MCF 10A (cell line): ENCODE results near the gene TRMT1L. TPM values are rescaled to one million over a fixed set of nuclear protein-coding genes. Genes with fewer than 3 reads are reported as not detected.

ENCODE experiments used
- BruUV-seq: library from RNA; stranded (reverse); fragments of 400-500 nt; replicated peaks from 2 replicates; lab custom pipeline; 2021; lab: Mats Ljungman, UMichigan
- CTCF ChIA-PET: fragments of 300-600 bp; sonication (Branson Sonifier 250); formaldehyde crosslinking; extraction: SDS; loops from one replicate; lab custom pipeline; 2021; ENCODE audit warnings: antibody characterized with exemption, inconsistent platforms; lab: Yijun Ruan, JAX
- POLR2A ChIA-PET: fragments of 300-600, 350-650 bp; sonication (Branson Sonifier 250); formaldehyde crosslinking; extraction: SDS; loops from one replicate; lab custom pipeline; 2020; ENCODE audit warnings: antibody characterized with exemption, inconsistent platforms; lab: Yijun Ruan, JAX
- DNase-seq: peaks from one replicate; pipeline ENCODE4 v3.0.0-alpha.2; 2018; ENCODE audit not compliant: unreplicated experiment
- H3K27ac Mint-ChIP-seq: one replicate; pipeline ENCODE4 v1.8.0; 2022; ENCODE audit warnings: mild to moderate bottlenecking, low read depth, mixed read lengths; ENCODE audit not compliant: unreplicated experiment
- H3K27me3 Mint-ChIP-seq: one replicate; pipeline ENCODE4 v1.8.0; 2022; ENCODE audit warnings: mixed read lengths; ENCODE audit not compliant: insufficient read depth, unreplicated experiment
- H3K36me3 Mint-ChIP-seq: one replicate; pipeline ENCODE4 v1.8.0; 2022; ENCODE audit warnings: mild to moderate bottlenecking, moderate library complexity, mixed read lengths; ENCODE audit not compliant: insufficient read depth, unreplicated experiment
- H3K4me1 Mint-ChIP-seq: one replicate; pipeline ENCODE4 v1.8.0; 2022; ENCODE audit warnings: mixed read lengths; ENCODE audit not compliant: insufficient read depth, unreplicated experiment
- H3K4me3 Mint-ChIP-seq: one replicate; pipeline ENCODE4 v1.8.0; 2022; ENCODE audit warnings: mild to moderate bottlenecking, moderate library complexity, mixed read lengths; ENCODE audit not compliant: unreplicated experiment
- H3K9me3 Mint-ChIP-seq: one replicate; pipeline ENCODE4 v1.8.0; 2022; ENCODE audit warnings: mixed read lengths; ENCODE audit not compliant: unreplicated experiment
- CTCF ChIP-seq: fragments of 200-600 bp; IDR thresholded peaks from one replicate; pipeline ENCODE4 v1.8.0; 2022; ENCODE audit warnings: antibody characterized with exemption, mild to moderate bottlenecking; ENCODE audit not compliant: unreplicated experiment
- intact Hi-C: fragments of 100-400 bp; cut with micrococcal nuclease; formaldehyde crosslinking; loops from 2 replicates; pipeline ENCODE4 v1.14.1; 2022
- total RNA-seq: library from RNA; stranded (reverse); gene quantifications from 2 replicates; pipeline ENCODE4 v1.2.3, GENCODE V29; 2022

Gene TRMT1L
- total RNA-seq, 1 experiment from 2014 or later: 23.4 TPM

- CTCF ChIA-PET: interaction anchor here (1.6 kb wide), 2 partner anchors 9 to 269 kb away, joined by 3 to 7 read pairs; no protein-coding TSS in a partner anchor
These were observed 81.3 kb downstream of the TRMT1L start for GRCh38 chr1:185075476-185075875.

DNA sequence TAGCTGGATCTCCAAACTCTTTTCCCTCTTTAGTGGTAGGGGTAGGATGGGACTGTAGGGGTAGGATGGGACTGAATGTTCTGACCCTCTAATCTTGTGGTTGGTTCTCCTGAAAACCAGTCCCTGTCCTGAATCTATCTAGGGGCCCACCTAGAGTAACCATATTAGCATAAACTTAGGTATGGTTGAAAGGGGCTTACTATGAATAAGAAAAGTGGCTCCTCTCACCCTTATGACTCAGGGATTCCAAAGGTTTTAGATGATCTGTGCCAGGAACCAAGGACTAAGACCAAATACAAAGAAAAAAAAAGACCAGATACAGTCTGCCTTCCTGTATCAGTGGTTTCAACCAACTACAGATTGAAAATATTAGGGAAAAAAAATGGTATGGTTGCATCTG is 82.4 kb downstream of the TRMT1L start:
- H3K9me3 Mint-ChIP-seq: no peaks in the 10 kb centered on the region
- H3K36me3 Mint-ChIP-seq: peaks cover 5% of the 10 kb centered on the region
- DNase-seq: no peak
- no peak overlapping the region for H3K4me3 Mint-ChIP-seq
- H3K27ac Mint-ChIP-seq: no peak overlapping the region
- CTCF ChIA-PET: interaction anchor here (1.6 kb wide), 1 partner anchor 8 kb away, joined by 7 read pairs; no protein-coding TSS in a partner anchor
- no TSS peak for BruUV-seq
- intact Hi-C loops: no loop called here
- no peaks in the 10 kb centered on the region for H3K27me3 Mint-ChIP-seq
- no peak for TF ChIP-seq CTCF
- no peaks in the 10 kb centered on the region for H3K4me1 Mint-ChIP-seq
- POLR2A ChIA-PET: interaction anchor here (1.4 to 1.5 kb wide), 3 partner anchors 15 to 27 kb away, joined by 3 to 5 read pairs (median 4); no protein-coding TSS in a partner anchor

More at GRCh38 chr1:185075476-185075875, 81.3 kb downstream of the TRMT1L start:
- no TSS peak for BruUV-seq
- POLR2A ChIA-PET: interaction anchor here (0.6 to 1.4 kb wide), 3 partner anchors 14 to 1025 kb away, joined by 3 read pairs; no protein-coding TSS in a partner anchor
- intact Hi-C loops: no loop called here
- peaks cover 5% of the 10 kb centered on the region for H3K36me3 Mint-ChIP-seq
- H3K4me3 Mint-ChIP-seq: no peak overlapping the region
- no peak for TF ChIP-seq CTCF
- H3K27ac Mint-ChIP-seq: no peak overlapping the region
- no peaks in the 10 kb centered on the region for H3K27me3 Mint-ChIP-seq
- H3K9me3 Mint-ChIP-seq: no peaks in the 10 kb centered on the region
- H3K4me1 Mint-ChIP-seq: no peaks in the 10 kb centered on the region
- no peak for DNase-seq

DNA sequence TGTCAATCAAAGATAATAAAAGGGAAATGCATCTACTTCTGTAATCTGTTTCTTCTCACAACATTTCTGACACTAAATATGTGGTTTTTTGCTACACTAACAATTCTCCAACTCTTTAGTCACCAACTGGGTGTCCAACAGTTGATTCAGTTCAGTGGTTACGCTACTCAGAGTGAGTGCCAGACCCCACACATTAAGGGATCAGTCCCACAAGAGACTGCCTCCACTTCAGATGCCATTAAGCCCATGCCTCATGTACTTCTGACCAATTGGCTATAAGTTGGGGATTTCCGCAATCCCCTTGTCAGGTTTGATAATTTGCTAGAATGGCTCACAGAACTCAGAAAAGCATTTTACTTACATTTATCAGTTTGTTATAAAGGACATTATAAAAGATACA is 83.0 kb downstream of the TRMT1L start:
- H3K27ac Mint-ChIP-seq: no peak overlapping the region
- no peak overlapping the region for H3K4me3 Mint-ChIP-seq
- no TSS peak for BruUV-seq
- CTCF ChIA-PET: no interaction called here
- TF ChIP-seq CTCF: no peak
- POLR2A ChIA-PET: interaction anchor here (1.4 to 1.5 kb wide), 2 partner anchors 17 to 27 kb away, joined by 4 to 5 read pairs; no protein-coding TSS in a partner anchor
- H3K9me3 Mint-ChIP-seq: no peaks in the 10 kb centered on the region
- H3K36me3 Mint-ChIP-seq: peaks cover 5% of the 10 kb centered on the region
- DNase-seq: no peak
- no peaks in the 10 kb centered on the region for H3K4me1 Mint-ChIP-seq
- intact Hi-C loops: no loop called here
- no peaks in the 10 kb centered on the region for H3K27me3 Mint-ChIP-seq

GRCh38 chr1:185070051-185070450 is 86.7 kb downstream of the TRMT1L start:
- Mint-ChIP-seq H3K36me3 (peaks cover 5% of the 10 kb centered on the region), H3K27ac (no peak overlapping the region), H3K9me3 (no peaks in the 10 kb centered on the region), H3K4me3 (no peak overlapping the region), H3K4me1 (peaks cover 16% of the 10 kb centered on the region), H3K27me3 (no peaks in the 10 kb centered on the region)
- ChIA-PET POLR2A (interaction anchor here (1.0 to 1.5 kb wide), 3 partner anchors 9 to 88 kb away, joined by 3 to 5 read pairs (median 5); no protein-coding TSS in a partner anchor), CTCF (interaction anchor here (0.7 to 1.0 kb wide), 2 partner anchors 16 to 946 kb away, joined by 3 to 4 read pairs; no protein-coding TSS in a partner anchor)
- no TSS peak for BruUV-seq
- no peak for TF ChIP-seq CTCF
- intact Hi-C loops: no loop called here
- no peak for DNase-seq
